ENCODE results near the gene PHF14.
A peak's percentile ranks its signal among the peaks of the same experiment; 100 is the strongest.

PHF14 gene

DNA sequence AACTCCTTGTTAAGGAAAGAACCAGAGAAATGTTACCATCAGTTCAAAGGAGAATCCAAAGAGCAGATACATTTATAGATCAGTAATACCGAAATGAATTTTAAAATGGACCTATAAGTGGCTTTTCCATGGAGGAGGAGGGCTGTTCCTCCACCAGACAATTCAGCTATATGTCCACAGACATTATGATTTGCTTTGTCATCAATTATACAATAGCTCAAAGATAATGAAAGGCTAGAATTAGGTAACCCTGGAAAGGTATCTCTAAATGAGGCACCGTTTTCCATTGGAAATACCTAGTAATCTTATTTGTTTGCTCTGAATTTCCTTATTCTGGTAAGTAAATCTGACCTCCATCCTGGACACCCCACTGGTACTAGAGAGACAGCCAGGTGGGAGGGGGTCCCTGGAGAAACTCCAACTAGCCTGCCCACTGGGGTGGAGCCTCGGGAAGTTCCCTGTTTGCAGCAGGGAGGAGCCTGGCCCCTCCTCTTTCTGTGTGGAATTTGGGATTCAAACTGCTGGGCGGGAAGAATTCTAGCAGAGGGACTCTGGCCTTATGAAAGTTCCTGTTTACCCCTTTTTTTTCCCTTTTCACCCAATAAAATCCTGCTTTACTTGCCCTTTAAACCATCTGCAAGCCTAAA is 218.0 kb downstream of the PHF14 start:
- no peak overlapping the region for H3K4me3 ChIP-seq (ENCODE audit: low read depth, low read length)
- in situ Hi-C loops (cut with HindIII; ENCODE audit: low sequenced_read_pairs), result no loop called here
- TF ChIP-seq, protein P1, sequence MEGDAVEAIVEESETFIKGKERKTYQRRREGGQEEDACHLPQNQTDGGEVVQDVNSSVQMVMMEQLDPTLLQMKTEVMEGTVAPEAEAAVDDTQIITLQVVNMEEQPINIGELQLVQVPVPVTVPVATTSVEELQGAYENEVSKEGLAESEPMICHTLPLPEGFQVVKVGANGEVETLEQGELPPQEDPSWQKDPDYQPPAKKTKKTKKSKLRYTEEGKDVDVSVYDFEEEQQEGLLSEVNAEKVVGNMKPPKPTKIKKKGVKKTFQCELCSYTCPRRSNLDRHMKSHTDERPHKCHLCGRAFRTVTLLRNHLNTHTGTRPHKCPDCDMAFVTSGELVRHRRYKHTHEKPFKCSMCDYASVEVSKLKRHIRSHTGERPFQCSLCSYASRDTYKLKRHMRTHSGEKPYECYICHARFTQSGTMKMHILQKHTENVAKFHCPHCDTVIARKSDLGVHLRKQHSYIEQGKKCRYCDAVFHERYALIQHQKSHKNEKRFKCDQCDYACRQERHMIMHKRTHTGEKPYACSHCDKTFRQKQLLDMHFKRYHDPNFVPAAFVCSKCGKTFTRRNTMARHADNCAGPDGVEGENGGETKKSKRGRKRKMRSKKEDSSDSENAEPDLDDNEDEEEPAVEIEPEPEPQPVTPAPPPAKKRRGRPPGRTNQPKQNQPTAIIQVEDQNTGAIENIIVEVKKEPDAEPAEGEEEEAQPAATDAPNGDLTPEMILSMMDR (IDR thresholded peaks at IDR 0.05; ENCODE audit: low read depth, low read length), result no peak
- DNase-seq (ENCODE audit: low read depth, low spot score), result no peak

DNA sequence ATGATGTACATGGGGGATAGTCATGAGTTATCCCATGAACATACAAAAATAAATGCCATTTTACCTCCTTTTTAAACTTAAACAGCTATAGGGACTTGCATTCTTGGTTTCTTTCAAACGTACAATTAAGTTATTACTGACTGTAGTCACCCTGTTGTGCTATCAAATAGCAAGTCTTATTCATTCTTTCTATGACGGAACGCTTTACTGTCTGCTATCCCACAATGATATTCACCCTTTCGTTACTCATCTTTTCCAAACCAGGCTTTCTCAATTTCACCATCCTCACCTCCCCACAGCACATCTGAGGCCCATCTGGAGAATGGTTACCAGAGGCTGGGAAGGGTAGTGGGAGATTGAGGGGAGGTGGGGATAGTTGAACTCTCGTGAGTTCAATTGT is 218.8 kb downstream of the PHF14 start:
- DNase-seq (ENCODE audit: low read depth, low spot score), result peak; percentile 36
- in situ Hi-C loops (cut with HindIII; ENCODE audit: low sequenced_read_pairs), result no loop called here
- TF ChIP-seq, protein P1 (IDR thresholded peaks at IDR 0.05; ENCODE audit: low read depth, low read length), result no peak
- H3K4me3 ChIP-seq (ENCODE audit: low read depth, low read length), result peak overlapping the region; percentile 29

DNA sequence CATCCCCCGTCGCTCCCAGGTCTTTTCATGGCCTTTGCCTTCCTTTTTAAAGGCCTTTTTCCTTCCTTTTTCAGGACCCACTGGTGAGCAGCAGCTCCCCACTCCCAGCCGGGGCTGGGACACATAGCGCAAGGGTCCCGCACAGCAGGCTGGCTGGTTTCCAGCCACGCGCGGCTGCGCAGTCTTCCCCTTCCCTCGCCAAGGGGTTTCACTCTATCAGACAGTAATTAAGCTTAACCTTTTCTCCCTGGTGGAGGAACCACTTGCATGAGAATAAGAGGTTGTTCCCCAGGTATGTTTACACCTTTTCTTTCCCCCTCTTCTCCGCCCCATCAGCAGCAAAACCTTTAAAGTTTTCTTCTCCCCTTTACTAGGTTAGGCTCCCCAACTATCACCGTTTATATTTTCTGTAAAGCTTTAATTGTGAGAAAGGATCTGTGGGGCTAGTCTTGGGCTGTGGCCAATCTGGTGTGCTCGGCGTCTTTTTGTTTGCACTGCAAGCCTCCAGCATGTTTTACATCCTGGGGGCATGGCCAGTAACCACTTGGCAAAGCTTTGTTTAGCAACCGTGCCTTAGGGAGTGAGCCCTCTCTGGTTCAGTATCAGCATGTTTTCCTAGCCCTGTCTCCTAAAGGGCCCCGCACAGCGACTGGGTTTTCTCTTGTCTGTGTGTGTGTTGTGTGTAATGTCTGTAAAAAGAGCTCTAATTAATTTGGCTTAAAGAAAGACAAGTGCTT is 219.6 kb downstream of the PHF14 start:
- in situ Hi-C loops (cut with HindIII; ENCODE audit: low sequenced_read_pairs), result no loop called here
- TF ChIP-seq, protein P1 (IDR thresholded peaks at IDR 0.05; ENCODE audit: low read depth, low read length), result no peak
- peak; percentile 45 for DNase-seq (ENCODE audit: low read depth, low spot score)
- H3K4me3 ChIP-seq (ENCODE audit: low read depth, low read length), result peak overlapping the region; percentile 29

DNA sequence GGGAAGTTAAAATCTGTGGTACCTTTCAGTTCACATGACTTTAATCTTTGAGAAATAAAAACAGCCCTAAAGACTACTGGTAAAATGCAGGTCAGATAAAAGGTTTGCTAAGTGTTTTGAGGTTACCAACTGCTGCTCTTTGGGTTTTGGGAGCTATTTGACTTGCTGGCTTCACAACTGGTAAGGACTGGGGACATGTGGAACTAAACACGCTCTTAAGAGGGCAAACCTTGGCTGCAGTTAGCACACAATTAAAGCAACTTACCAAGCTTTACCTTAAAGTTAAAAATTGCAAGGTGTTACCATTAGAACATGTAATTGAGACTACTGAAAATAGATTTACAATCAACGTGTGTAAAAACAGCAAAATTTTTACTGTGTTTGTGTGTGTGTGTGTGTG is 220.2 kb downstream of the PHF14 start:
- in situ Hi-C loops (cut with HindIII; ENCODE audit: low sequenced_read_pairs), result no loop called here
- TF ChIP-seq, protein P1 (IDR thresholded peaks at IDR 0.05; ENCODE audit: low read depth, low read length), result no peak
- no peak overlapping the region for H3K4me3 ChIP-seq (ENCODE audit: low read depth, low read length)
- DNase-seq (ENCODE audit: low read depth, low spot score), result no peak

DNA sequence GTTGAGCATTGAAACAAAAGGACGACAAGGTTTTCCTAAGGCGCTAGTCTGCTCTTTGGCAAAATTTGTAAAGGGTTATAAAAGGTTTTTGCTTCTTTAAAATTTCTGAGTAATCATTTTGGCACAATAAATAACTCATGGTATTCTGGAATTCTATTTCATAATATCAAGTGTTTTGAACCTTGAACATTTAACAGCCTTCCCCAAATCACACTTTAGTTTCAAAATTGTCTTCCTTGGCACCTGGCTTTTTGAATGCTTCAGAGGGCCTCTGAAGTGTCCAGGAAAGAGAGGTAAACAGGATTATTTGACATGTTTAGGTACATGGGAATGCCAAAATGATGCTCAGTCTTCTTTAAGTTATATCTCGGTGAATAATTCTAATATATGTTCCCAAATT is 220.8 kb downstream of the PHF14 start:
- no peak for DNase-seq (ENCODE audit: low read depth, low spot score)
- TF ChIP-seq, protein P1 (IDR thresholded peaks at IDR 0.05; ENCODE audit: low read depth, low read length), result no peak
- no peak overlapping the region for H3K4me3 ChIP-seq (ENCODE audit: low read depth, low read length)
- in situ Hi-C loops (cut with HindIII; ENCODE audit: low sequenced_read_pairs), result no loop called here

DNA sequence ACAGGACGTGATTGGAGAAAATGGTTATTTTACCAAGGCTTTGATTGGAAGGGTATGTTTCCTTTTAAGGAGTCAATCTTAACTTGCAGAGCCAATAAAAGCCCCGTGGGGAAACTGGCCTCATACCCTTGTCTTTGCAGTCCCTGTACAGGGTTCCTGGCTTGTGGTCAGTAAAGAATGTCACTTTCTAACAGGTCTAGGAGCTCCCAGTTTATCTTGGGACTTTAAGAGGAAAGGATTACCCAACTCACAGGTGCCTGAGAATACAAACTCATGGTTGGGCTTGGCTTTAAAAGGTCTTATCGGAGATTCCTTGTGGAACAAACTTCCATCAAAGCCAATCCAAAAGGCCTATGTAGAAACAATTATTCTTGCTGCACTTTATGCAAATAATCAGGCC is 221.8 kb downstream of the PHF14 start:
- TF ChIP-seq, protein P1 (IDR thresholded peaks at IDR 0.05; ENCODE audit: low read depth, low read length), result no peak
- no peak overlapping the region for H3K4me3 ChIP-seq (ENCODE audit: low read depth, low read length)
- in situ Hi-C loops (cut with HindIII; ENCODE audit: low sequenced_read_pairs), result no loop called here
- DNase-seq (ENCODE audit: low read depth, low spot score), result no peak
